PFSK-1 (cell line): Measurements from ENCODE around the gene GPR34.

ENCODE experiments used
- FOXP2 ChIP-seq: optimal IDR thresholded peaks from 2 replicates; pipeline ENCODE3; 2011; ENCODE audit warnings: borderline replicate concordance, control low read depth, inconsistent platforms; ENCODE audit not compliant: insufficient read depth; ENCODE audit errors: extremely low read length, extremely low read depth
- POLR2AphosphoS5 ChIP-seq: IDR thresholded peaks from 2 replicates; pipeline ENCODE4 v1.6.1; 2012; ENCODE audit warnings: low read depth, mild to moderate bottlenecking, control low read depth, low read length, moderate library complexity
- SIN3A ChIP-seq: IDR thresholded peaks from 2 replicates; pipeline ENCODE4 v1.6.1; 2012; ENCODE audit warnings: mild to moderate bottlenecking, low read length, moderate library complexity, borderline replicate concordance; ENCODE audit not compliant: insufficient read depth
- TF ChIP-seq, protein P1 (sequence below), 2 experiments: IDR thresholded peaks; 2 replicates each; pipeline versions ENCODE4 v1.6.1 to v1.8.0; 2011 to 2012; ENCODE audit warnings: low read depth in 2 of 2, low read length in 2 of 2, control low read depth in 1 of 2, inconsistent platforms in 1 of 2, mild to moderate bottlenecking in 1 of 2, moderate library complexity in 1 of 2; ENCODE audit not compliant: insufficient read depth in 1 of 2

GRCh38 chrX:41705042-41705441 is 16.3 kb downstream of the GPR34 start:
- TF ChIP-seq SIN3A = no peak
- TF ChIP-seq, protein P1, sequence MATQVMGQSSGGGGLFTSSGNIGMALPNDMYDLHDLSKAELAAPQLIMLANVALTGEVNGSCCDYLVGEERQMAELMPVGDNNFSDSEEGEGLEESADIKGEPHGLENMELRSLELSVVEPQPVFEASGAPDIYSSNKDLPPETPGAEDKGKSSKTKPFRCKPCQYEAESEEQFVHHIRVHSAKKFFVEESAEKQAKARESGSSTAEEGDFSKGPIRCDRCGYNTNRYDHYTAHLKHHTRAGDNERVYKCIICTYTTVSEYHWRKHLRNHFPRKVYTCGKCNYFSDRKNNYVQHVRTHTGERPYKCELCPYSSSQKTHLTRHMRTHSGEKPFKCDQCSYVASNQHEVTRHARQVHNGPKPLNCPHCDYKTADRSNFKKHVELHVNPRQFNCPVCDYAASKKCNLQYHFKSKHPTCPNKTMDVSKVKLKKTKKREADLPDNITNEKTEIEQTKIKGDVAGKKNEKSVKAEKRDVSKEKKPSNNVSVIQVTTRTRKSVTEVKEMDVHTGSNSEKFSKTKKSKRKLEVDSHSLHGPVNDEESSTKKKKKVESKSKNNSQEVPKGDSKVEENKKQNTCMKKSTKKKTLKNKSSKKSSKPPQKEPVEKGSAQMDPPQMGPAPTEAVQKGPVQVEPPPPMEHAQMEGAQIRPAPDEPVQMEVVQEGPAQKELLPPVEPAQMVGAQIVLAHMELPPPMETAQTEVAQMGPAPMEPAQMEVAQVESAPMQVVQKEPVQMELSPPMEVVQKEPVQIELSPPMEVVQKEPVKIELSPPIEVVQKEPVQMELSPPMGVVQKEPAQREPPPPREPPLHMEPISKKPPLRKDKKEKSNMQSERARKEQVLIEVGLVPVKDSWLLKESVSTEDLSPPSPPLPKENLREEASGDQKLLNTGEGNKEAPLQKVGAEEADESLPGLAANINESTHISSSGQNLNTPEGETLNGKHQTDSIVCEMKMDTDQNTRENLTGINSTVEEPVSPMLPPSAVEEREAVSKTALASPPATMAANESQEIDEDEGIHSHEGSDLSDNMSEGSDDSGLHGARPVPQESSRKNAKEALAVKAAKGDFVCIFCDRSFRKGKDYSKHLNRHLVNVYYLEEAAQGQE (IDR thresholded peaks at IDR 0.05; ENCODE audit: insufficient read depth in 1 of 2, low read depth in 2 of 2, low read length in 2 of 2) = no peak
- no peak for TF ChIP-seq POLR2AphosphoS5
- no peak for TF ChIP-seq FOXP2
